GM19468 (cell line): ENCODE results near the gene MARCHF9.
A peak's percentile ranks its signal among the peaks of the same experiment; 100 is the strongest.

Experiments used
- ATAC-seq: cut with Tn5 transposase; IDR thresholded peaks from one replicate; pipeline ENCODE4 v1.9.1; 2021; ENCODE audit warnings: mild to moderate bottlenecking, moderate library complexity, moderate number of reproducible peaks; ENCODE audit not compliant: unreplicated experiment; ENCODE audit errors: extremely low read depth

The MARCHF9 gene

DNA sequence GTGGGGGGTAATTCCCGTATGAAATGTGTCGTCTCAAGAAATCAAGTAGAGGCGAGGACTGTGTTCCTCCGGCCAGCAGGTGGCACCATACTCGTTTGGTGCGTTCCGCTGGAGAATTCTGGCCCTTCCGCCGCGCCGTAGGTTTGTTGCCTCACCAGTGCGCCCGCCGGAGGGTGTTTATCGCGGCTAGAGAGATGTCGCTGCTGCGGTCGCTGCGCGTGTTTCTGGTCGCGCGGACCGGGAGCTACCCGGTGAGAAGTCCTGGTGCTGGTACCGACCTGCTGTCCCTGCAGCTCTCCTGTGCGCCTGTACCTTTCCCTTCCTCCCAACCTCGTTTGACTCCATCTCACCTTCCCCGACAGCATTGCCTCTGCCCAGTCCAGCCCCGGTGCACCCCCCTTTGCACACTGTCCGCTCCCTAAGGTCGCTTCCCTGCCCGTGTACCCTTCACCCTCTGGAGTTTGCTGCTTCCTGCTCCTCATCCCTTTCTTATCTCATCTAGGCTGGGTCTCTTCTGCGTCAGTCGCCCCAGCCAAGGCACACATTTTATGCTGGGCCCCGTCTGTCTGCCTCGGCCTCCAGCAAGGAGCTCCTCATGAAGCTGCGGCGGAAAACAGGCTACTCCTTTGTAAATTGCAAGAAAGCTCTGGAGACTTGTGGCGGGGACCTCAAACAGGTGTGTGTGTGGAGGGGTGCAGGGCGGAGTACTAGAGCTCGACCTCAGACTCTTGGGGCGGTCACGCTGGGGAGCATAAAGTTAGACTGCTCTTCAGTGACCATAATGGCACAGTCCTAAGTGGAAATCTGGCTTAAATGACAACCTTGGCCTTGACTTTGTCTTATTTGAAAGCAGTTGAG, 27.9 kb downstream of the MARCHF9 start, which contains the start of gene TSFM:
Gene TSFM, plus strand, starts transcription at position 180 of the 858 bp plus-strand sequence. Its CDS starts 15 bp downstream, at position 195.
- ATAC-seq, result peak; percentile 43

DNA sequence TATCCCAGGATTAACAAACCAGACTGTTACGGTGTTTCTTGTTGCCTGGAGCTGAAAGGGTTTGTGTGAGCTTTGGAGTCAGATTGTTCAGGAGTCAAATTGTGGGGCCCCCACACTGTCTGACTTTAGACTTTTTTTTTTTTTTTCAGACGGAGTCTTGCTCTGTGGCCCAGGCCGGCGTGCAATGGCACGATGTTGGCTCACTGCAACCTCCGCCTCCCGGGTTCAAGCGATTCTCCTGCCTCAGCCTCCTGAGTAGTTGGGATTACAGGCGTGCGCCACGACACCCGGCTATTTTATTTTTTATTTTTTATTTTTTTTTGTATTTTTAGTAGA, 28.5 kb downstream of the MARCHF9 start:
- no peak for ATAC-seq

DNA sequence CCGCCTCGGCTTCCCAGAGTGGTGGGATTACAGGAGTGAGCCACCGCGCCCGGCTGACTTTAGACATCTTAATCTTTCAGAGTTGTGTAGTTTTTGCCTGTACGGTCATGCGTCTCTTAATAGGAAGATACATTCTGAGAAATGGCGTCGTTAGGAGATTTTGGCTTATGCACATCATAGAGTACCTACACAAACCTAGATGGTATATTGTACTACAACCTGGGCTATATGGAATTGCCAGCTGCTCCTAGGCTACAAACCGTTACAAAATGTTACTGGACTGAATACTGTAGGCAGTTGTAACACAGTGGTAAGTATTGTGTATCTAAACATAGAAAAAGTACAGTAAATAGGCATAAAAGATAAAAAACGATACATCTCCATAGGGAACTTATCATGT, 29.0 kb downstream of the MARCHF9 start:
- no peak for ATAC-seq

GRCh38 chr12:57793920-57794319, 39.0 kb downstream of the MARCHF9 start:
- ATAC-seq, result no peak

- ATAC-seq, result no peak
These were observed 40.5 kb downstream of the MARCHF9 start for GRCh38 chr12:57795354-57795753.

DNA sequence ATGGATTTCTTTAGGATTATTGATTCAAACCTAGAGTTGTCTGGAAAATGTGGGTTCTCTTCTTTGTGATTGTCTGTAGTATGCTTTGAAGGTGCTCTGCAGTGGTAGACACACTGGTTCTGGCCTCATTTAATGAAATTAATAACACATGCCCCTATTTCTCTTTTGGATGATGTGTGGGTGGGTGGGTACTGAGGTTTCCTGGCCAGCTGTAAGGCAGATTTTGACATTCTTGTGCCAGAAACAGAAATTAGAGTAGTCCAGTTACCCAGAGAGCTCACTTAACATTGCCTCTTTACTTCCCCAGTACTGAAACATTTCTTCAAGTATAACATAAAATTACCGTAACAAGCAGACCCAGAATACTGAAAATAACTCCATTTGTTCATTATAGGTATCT, 42.1 kb downstream of the MARCHF9 start:
- no peak for ATAC-seq

GRCh38 chr12:57797933-57798332, 43.0 kb downstream of the MARCHF9 start:
- ATAC-seq, result no peak

DNA sequence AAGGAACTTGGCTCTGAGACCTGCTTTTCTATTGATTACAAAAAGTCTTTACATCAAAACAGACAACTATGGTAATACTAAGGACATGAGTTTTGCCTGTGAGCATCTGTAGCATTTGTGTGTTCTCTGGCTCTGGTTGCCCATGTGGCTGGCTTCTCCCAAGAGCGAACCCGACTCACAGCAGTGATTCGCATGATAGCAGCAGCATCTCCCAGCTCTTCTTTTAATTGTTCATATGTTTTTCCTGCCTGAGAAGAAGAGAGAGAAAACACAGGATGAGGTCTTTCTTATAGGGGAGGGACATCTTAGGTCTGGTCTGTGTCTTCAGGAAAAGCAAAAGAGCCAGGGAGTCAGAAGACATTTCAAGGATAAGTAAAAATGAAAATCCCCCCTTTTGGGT, 46.1 kb downstream of the MARCHF9 start:
- ATAC-seq, result no peak

- ATAC-seq, result no peak
These were observed 47.7 kb downstream of the MARCHF9 start for GRCh38 chr12:57802607-57803006.

GRCh38 chr12:57803319-57803893, 48.5 kb downstream of the MARCHF9 start:
- no peak for ATAC-seq

DNA sequence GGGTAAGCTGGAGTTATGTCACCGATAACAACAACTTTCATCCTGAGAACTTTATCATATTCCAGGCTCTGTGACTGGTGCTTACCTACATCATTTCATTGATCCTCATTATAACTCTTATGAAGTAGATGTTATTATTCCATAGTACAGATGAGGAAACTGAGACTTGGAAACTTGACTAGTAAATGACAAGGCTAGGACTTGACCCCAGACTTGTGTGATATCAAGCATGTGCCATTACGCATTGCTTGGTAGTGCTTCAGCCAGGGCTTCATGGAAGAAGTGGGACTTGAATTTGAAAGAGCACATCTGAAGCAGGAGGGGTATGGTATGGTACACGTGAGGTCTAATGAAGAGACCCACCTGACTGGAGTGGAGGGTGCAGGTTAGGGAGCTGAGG, 51.8 kb downstream of the MARCHF9 start:
- ATAC-seq, result no peak

GRCh38 chr12:57807285-57807684, 52.4 kb downstream of the MARCHF9 start:
- no peak for ATAC-seq

DNA sequence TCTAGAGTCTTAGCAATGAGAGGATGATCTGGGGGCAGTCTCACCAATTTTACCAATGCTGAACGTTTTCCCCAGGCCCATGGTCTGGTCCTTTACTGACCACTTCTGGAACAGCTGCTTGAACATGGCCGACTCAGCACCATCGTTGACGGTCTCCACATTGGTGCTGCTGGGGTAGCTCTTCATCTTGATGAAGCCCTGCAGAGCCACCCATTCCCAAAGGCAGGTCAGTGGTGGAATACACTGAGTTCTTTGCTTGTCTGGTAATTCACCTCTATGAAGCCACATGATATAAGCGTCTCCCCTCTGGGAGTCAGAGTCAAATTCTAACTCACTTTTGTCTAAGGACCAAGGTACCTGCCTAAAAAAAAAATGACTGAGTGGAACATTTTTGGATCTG, 53.4 kb downstream of the MARCHF9 start:
- no peak for ATAC-seq

DNA sequence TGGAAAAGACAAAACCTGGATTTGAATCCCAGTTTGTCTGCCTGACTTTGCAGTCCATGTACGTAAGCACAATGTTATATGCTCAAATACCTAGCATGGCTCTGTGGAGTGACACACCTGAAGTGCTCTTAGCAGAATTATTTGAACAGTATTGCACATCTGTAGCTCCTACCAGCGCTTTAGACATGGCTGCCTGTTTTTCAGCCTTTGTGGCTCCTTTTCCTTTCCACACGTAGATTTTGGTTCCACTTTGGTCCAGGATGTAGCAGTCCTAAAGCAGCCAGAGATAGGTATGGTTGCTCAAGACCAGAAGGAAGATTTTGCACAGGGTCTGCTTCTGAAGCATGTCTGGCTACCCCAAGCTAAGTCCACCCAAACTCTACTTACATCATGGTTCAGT, 54.5 kb downstream of the MARCHF9 start:
- no peak for ATAC-seq
